ENCODE measurements around the gene ZFAND3. TPM values are rescaled to one million over a fixed set of nuclear protein-coding genes. Genes with fewer than 3 reads are reported as not detected.
"Not testable (repeated sequence)": the region's sequence is repeated elsewhere in the genome, so short reads cannot be mapped to it uniquely, and the experiment has no call there.

Gene ZFAND3
- polyA plus RNA-seq, 1 donor (not counting 4 experiments of a cell fraction or from before 2014, with no cell fraction given) = 19.6 TPM

DNA sequence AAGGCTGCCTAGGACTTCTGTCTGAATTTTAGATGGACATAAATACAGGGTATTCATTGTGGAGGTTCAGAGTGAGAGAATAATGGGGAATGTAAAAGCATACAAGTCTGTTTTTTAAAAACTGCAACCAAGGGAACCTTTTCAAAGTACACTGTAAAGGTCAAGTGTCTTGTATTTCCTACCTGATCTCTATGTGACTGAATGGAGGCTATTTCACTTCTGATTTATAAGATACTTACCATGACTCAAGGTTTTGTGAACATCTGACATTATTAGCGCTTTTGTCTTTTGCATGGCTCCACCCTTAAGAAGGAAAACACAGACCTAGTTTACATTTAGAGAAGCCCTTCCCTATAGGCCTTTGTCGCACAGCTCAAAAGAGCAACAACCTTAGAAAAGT lies 126.5 kb downstream of the ZFAND3 start:
- H3K79me2 ChIP-seq (ENCODE audit: control insufficient read depth, insufficient read depth, low read length) = peaks cover 69% of the 10 kb centered on the region
- no peaks in the 10 kb centered on the region for H3K36me3 ChIP-seq (ENCODE audit: control insufficient read depth in 2 of 2, extremely low read depth in 1 of 2, insufficient read depth in 2 of 2, low read length in 2 of 2)
- TF ChIP-seq, protein P1, sequence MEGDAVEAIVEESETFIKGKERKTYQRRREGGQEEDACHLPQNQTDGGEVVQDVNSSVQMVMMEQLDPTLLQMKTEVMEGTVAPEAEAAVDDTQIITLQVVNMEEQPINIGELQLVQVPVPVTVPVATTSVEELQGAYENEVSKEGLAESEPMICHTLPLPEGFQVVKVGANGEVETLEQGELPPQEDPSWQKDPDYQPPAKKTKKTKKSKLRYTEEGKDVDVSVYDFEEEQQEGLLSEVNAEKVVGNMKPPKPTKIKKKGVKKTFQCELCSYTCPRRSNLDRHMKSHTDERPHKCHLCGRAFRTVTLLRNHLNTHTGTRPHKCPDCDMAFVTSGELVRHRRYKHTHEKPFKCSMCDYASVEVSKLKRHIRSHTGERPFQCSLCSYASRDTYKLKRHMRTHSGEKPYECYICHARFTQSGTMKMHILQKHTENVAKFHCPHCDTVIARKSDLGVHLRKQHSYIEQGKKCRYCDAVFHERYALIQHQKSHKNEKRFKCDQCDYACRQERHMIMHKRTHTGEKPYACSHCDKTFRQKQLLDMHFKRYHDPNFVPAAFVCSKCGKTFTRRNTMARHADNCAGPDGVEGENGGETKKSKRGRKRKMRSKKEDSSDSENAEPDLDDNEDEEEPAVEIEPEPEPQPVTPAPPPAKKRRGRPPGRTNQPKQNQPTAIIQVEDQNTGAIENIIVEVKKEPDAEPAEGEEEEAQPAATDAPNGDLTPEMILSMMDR (optimal IDR thresholded peaks at IDR 0.05 in 1 of 3, IDR thresholded peaks at IDR 0.05 in 1 of 3, conservative IDR thresholded peaks at IDR 0.05 in 1 of 3; ENCODE audit: extremely low read depth in 1 of 3, insufficient read depth in 2 of 3, low read length in 3 of 3) = no peak
- no peak for TF ChIP-seq EZH2 (IDR thresholded peaks at IDR 0.05; ENCODE audit: low read length)
- no peaks in the 10 kb centered on the region for H3K27me3 ChIP-seq (ENCODE audit: control insufficient read depth, extremely low read depth, insufficient read depth, low read length)
- no peaks in the 10 kb centered on the region for H3K9me3 ChIP-seq (ENCODE audit: control insufficient read depth, low read depth, low read length)
- DNase-seq (ENCODE audit: low read depth, low spot score) (no peak), FAIRE-seq (no peak)
- no peak overlapping the region for H3K9ac ChIP-seq (ENCODE audit: control insufficient read depth, extremely low read depth, insufficient read depth, low read length)
- no peaks in the 10 kb centered on the region for H3K9me1 ChIP-seq (ENCODE audit: control insufficient read depth, extremely low read depth, insufficient read depth, low read length)
- H4K20me1 ChIP-seq (ENCODE audit: control insufficient read depth, extremely low read depth, insufficient read depth, low read length) = peaks cover 18% of the 10 kb centered on the region
- no peak overlapping the region for H3K4me2 ChIP-seq (ENCODE audit: control insufficient read depth, extremely low read depth, insufficient read depth, low read depth, low read length)
- dilution Hi-C loops (cut with MboI; ENCODE audit: extremely low pct_ligation_motif_present, low sequenced_read_pairs) = no loop called here
- H3K27ac ChIP-seq (ENCODE audit: control insufficient read depth, insufficient read depth, low read length) = no peak overlapping the region
- H2AFZ ChIP-seq (ENCODE audit: control insufficient read depth, low read length) = no peak overlapping the region
- H3K4me3 ChIP-seq (ENCODE audit: control insufficient read depth in 2 of 3, extremely low read depth in 1 of 3, insufficient read depth in 2 of 3, low read depth in 1 of 3, low read length in 3 of 3) = no peak overlapping the region
- peaks cover 3% of the 10 kb centered on the region for H3K4me1 ChIP-seq (ENCODE audit: control insufficient read depth, extremely low read depth, insufficient read depth, low read length)

DNA sequence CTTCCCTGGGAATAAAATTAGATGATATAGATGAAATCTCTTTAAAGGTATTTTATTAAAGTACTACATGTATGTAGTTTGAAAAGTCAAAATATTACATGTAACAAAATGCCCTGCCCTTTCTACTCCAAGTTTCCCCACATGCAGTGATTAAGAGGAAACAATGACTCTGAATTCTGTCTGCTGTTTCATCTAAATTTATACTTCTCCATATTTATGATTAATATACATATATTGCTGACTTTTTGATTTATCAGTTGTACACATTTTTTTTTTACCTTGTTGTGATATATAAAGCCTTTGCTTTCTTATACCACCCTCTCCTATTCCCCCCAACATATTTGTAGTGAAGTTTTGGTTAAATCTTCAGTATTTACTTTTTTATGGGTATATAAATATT lies 127.9 kb downstream of the ZFAND3 start:
- Histone ChIP-seq H3K4me3 (ENCODE audit: control insufficient read depth in 2 of 3, extremely low read depth in 1 of 3, insufficient read depth in 2 of 3, low read depth in 1 of 3, low read length in 3 of 3) (no peak overlapping the region), H3K9me3 (ENCODE audit: control insufficient read depth, low read depth, low read length) (no peaks in the 10 kb centered on the region), H3K79me2 (ENCODE audit: control insufficient read depth, insufficient read depth, low read length) (peaks cover 75% of the 10 kb centered on the region), H3K36me3 (ENCODE audit: control insufficient read depth in 2 of 2, extremely low read depth in 1 of 2, insufficient read depth in 2 of 2, low read length in 2 of 2) (no peaks in the 10 kb centered on the region), H3K9me1 (ENCODE audit: control insufficient read depth, extremely low read depth, insufficient read depth, low read length) (no peaks in the 10 kb centered on the region), H3K27me3 (ENCODE audit: control insufficient read depth, extremely low read depth, insufficient read depth, low read length) (no peaks in the 10 kb centered on the region), H3K9ac (ENCODE audit: control insufficient read depth, extremely low read depth, insufficient read depth, low read length) (no peak overlapping the region), H3K27ac (ENCODE audit: control insufficient read depth, insufficient read depth, low read length) (no peak overlapping the region), H3K4me2 (ENCODE audit: control insufficient read depth, extremely low read depth, insufficient read depth, low read depth, low read length) (no peak overlapping the region), H4K20me1 (ENCODE audit: control insufficient read depth, extremely low read depth, insufficient read depth, low read length) (peaks cover 20% of the 10 kb centered on the region), H2AFZ (ENCODE audit: control insufficient read depth, low read length) (no peak overlapping the region), H3K4me1 (ENCODE audit: control insufficient read depth, extremely low read depth, insufficient read depth, low read length) (peaks cover 3% of the 10 kb centered on the region)
- DNase-seq (ENCODE audit: low read depth, low spot score) (no peak), FAIRE-seq (no peak)
- TF ChIP-seq, protein P1 (optimal IDR thresholded peaks at IDR 0.05 in 1 of 3, IDR thresholded peaks at IDR 0.05 in 1 of 3, conservative IDR thresholded peaks at IDR 0.05 in 1 of 3; ENCODE audit: extremely low read depth in 1 of 3, insufficient read depth in 2 of 3, low read length in 3 of 3) = no peak
- TF ChIP-seq EZH2 (IDR thresholded peaks at IDR 0.05; ENCODE audit: low read length) = no peak
- dilution Hi-C loops (cut with MboI; ENCODE audit: extremely low pct_ligation_motif_present, low sequenced_read_pairs) = no loop called here

DNA sequence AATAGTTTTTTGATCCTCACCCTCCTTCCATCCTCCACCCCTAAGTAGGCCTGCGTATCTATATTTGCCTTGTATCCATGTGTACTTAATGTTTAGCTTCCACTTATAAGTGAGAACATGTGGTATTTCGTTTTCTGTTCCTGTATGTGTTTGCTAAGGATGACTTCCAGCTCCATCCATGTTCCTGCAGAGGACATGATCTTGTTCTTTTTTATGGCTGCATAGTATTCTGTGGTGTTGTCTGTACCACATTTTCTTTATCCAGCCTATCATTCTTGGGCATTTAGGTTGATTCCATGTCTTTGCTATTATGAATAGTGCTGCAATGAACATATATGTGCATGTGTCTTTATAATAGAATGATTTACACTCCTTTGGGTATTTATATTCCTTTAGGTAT lies 129.1 kb downstream of the ZFAND3 start:
- H3K27ac ChIP-seq (ENCODE audit: control insufficient read depth, insufficient read depth, low read length); H3K4me1 ChIP-seq (ENCODE audit: control insufficient read depth, extremely low read depth, insufficient read depth, low read length); H3K4me3 ChIP-seq (ENCODE audit: control insufficient read depth in 2 of 3, extremely low read depth in 1 of 3, insufficient read depth in 2 of 3, low read depth in 1 of 3, low read length in 3 of 3); DNase-seq (ENCODE audit: low read depth, low spot score); FAIRE-seq; H3K36me3 ChIP-seq (ENCODE audit: control insufficient read depth in 2 of 2, extremely low read depth in 1 of 2, insufficient read depth in 2 of 2, low read length in 2 of 2); H3K27me3 ChIP-seq (ENCODE audit: control insufficient read depth, extremely low read depth, insufficient read depth, low read length); H3K4me2 ChIP-seq (ENCODE audit: control insufficient read depth, extremely low read depth, insufficient read depth, low read depth, low read length); H3K9me1 ChIP-seq (ENCODE audit: control insufficient read depth, extremely low read depth, insufficient read depth, low read length); H3K9ac ChIP-seq (ENCODE audit: control insufficient read depth, extremely low read depth, insufficient read depth, low read length); H2AFZ ChIP-seq (ENCODE audit: control insufficient read depth, low read length); H3K9me3 ChIP-seq (ENCODE audit: control insufficient read depth, low read depth, low read length); dilution Hi-C loops (cut with MboI; ENCODE audit: extremely low pct_ligation_motif_present, low sequenced_read_pairs): not testable (repeated sequence)
- H3K79me2 ChIP-seq (ENCODE audit: control insufficient read depth, insufficient read depth, low read length) = peaks cover 79% of the 10 kb centered on the region
- H4K20me1 ChIP-seq (ENCODE audit: control insufficient read depth, extremely low read depth, insufficient read depth, low read length) = peaks cover 20% of the 10 kb centered on the region

Data from keratinocyte (primary cell).